Fibroblast of skin of back (primary cell): ENCODE measurements around the gene ACCSL.

Source experiments
- DNase-seq: peaks from one replicate; pipeline ENCODE4 v3.0.0-alpha.2; 2013

ACCSL gene

DNA sequence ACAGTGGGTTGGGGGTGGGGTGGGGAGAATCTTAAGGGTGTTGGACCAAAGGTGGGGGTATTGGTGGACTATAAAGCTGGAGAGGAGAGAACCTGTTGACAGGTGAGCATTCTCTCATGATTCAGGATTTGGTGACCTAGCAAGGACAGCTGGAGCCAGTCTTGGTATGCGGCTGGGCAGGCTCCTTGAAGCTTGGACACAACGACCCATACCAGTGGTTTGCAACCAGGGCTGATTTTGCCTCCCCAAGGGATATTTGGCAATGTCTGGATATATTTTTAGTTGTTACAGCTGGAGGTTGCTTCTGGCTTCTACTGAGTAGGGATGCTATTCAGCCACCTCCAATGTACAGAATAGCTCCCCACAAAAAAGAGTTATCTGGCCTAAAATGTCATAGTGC lies 53.3 kb downstream of the ACCSL start:
- DNase-seq = no peak

DNA sequence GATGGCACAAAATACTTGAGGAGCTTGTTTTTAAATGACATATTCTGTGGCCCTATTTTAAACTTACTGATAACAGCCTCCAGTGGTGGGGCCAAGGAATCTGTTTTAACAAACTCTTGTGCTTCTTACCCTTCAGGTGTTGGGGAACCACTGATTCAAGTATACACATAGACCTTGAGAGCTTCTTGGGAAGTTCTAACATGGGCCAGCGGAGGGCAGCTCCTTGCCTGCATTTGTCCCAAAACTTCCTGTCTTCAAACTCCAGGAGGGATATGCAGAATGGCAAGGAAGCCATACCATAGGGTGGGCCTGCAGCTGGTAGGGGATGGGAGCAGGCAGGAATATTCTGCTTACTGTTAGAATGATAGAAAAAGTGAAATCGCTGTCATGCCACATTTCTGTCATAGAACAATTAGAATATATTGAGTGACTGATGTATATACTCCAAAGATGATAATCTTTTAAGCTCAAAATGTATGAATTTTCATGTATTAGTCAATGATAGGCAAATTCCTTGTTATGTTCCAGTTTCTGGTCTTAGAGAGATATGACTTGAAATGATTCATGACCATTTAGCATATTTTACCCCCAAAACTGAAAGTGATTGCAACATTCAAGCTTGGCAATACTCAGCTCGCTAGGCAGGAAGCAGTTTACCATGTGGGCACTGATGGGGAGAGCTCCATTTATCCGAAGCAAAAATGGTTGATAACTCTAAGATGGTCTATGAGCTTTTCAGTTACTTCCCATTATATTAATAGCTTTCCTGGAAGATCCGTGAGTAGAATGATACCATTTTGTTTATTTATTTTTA lies 56.9 kb downstream of the ACCSL start:
- no peak for DNase-seq

DNA sequence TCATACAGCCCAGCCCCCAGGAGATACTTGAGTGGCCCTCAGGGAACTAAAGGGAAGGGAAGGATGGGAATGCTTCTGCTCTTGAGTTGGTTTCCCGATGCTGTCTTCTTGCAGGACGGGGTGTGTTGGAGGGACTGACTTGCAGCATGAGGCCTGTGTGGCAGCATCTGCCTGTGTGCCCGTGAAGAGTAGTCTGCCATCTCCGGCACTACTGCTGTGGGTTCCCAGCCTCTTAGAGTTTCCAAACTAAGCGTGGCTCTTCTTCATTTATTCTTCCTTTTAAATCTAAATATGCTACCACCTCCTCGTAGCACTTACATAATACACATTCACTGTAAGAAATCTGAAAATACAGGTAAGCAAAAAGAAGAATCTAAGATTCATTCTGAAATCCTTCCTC lies 60.5 kb downstream of the ACCSL start:
- DNase-seq = no peak
